HepG2 (cell line): ENCODE measurements around the gene DHX8. TPM values are rescaled to one million over a fixed set of nuclear protein-coding genes. Genes with fewer than 3 reads are reported as not detected.

Experiments
- AGO1 ChIP-seq: fragments of 200-400 bp; formaldehyde crosslinking; IDR thresholded peaks from 2 replicates; pipeline ENCODE4 v1.6.1; 2017; ENCODE audit warnings: mild to moderate bottlenecking, low read depth, low read length, moderate library complexity; ENCODE audit not compliant: poor library complexity, severe bottlenecking
- EP300 ChIP-seq, 3 experiments: sonication (generic) in 1 of 3; formaldehyde crosslinking in 1 of 3; IDR thresholded peaks; 2 replicates each; pipeline versions ENCODE4 v1.5.1 to v1.6.1; 2011 to 2020; ENCODE audit warnings: low read depth in 2 of 3, low read length in 2 of 3, borderline replicate concordance in 1 of 3, improper control_type of control experiment in 1 of 3, mild to moderate bottlenecking in 1 of 3, missing genetic modification reagents in 1 of 3, moderate library complexity in 1 of 3
- GABPB1 ChIP-seq: IDR thresholded peaks from 2 replicates; pipeline ENCODE4 v1.6.1; 2016; ENCODE audit warnings: mild to moderate bottlenecking, missing genetic modification reagents, moderate library complexity, missing compliant biosample characterization
- HBP1 ChIP-seq: IDR thresholded peaks from 2 replicates; pipeline ENCODE4 v1.6.1; 2016; ENCODE audit warnings: low read depth, control low read depth
- MTF1 ChIP-seq: sonication (generic); formaldehyde crosslinking; IDR thresholded peaks from 2 replicates; pipeline ENCODE4 v1.5.0; 2020; ENCODE audit warnings: missing genetic modification reagents
- NBN ChIP-seq: fragments of 450-650 bp; conservative IDR thresholded peaks from 2 replicates; pipeline ENCODE4 v1.6.1; 2017
- NFATC3 ChIP-seq: sonication (generic); formaldehyde crosslinking; IDR thresholded peaks from 2 replicates; pipeline ENCODE4 v1.5.1; 2020; ENCODE audit warnings: mild to moderate bottlenecking, missing genetic modification reagents
- SMARCE1 ChIP-seq: fragments of 450-650 bp; IDR thresholded peaks from 2 replicates; pipeline ENCODE4 v1.6.1; 2017; ENCODE audit warnings: borderline replicate concordance
- TARDBP ChIP-seq: sonication (generic); formaldehyde crosslinking; IDR thresholded peaks from 2 replicates; pipeline ENCODE4 v1.8.0; 2022; ENCODE audit warnings: mild to moderate bottlenecking, missing genetic modification reagents
- TCF7 ChIP-seq: sonication (generic); IDR thresholded peaks from 2 replicates; pipeline ENCODE4 v1.6.1; 2016; ENCODE audit warnings: antibody characterized with exemption, low read depth
- ZBTB8A ChIP-seq: sonication (generic); formaldehyde crosslinking; IDR thresholded peaks from 2 replicates; pipeline ENCODE4 v1.4.0; 2020; ENCODE audit warnings: mild to moderate bottlenecking, low read depth, missing genetic modification reagents, borderline replicate concordance
- ZFP37 ChIP-seq: sonication (generic); formaldehyde crosslinking; IDR thresholded peaks from 2 replicates; pipeline ENCODE4 v1.4.0; 2020; ENCODE audit warnings: missing genetic modification reagents, borderline replicate concordance
- ZFX ChIP-seq: sonication (generic); formaldehyde crosslinking; IDR thresholded peaks from 2 replicates; pipeline ENCODE4 v1.4.0; 2020; ENCODE audit warnings: mild to moderate bottlenecking, low read depth, missing genetic modification reagents, moderate library complexity
- ZNF160 ChIP-seq: sonication (generic); formaldehyde crosslinking; IDR thresholded peaks from 2 replicates; pipeline ENCODE4 v1.8.0; 2022; ENCODE audit warnings: mild to moderate bottlenecking, inconsistent platforms, missing genetic modification reagents
- ZNF296 ChIP-seq: sonication (generic); formaldehyde crosslinking; conservative IDR thresholded peaks from 2 replicates; pipeline ENCODE4 v1.5.0; 2020; ENCODE audit warnings: mild to moderate bottlenecking, missing genetic modification reagents
- ZNF34 ChIP-seq: sonication (generic); formaldehyde crosslinking; IDR thresholded peaks from 2 replicates; pipeline ENCODE4 v1.4.0; 2020; ENCODE audit warnings: mild to moderate bottlenecking, missing genetic modification reagents, borderline replicate concordance
- ZNF567 ChIP-seq: sonication (generic); formaldehyde crosslinking; IDR thresholded peaks from 2 replicates; pipeline ENCODE4 v1.8.1; 2023; ENCODE audit warnings: mild to moderate bottlenecking, missing genetic modification reagents, borderline replicate concordance
- ZNF576 ChIP-seq: sonication (generic); formaldehyde crosslinking; IDR thresholded peaks from 2 replicates; pipeline ENCODE4 v1.4.0; 2020; ENCODE audit warnings: mild to moderate bottlenecking, missing genetic modification reagents
- ZNF615 ChIP-seq: sonication (generic); formaldehyde crosslinking; IDR thresholded peaks from 2 replicates; pipeline ENCODE4 v1.5.0; 2020; ENCODE audit warnings: mild to moderate bottlenecking, missing genetic modification reagents, borderline replicate concordance
- ZNF629 ChIP-seq: sonication (generic); formaldehyde crosslinking; conservative IDR thresholded peaks from 2 replicates; pipeline ENCODE4 v1.5.0; 2020; ENCODE audit warnings: missing genetic modification reagents
- ZNF670 ChIP-seq: sonication (generic); formaldehyde crosslinking; IDR thresholded peaks from 2 replicates; pipeline ENCODE4 v1.8.0; 2022; ENCODE audit warnings: mild to moderate bottlenecking, missing genetic modification reagents, borderline replicate concordance
- ZSCAN21 ChIP-seq: sonication (generic); formaldehyde crosslinking; IDR thresholded peaks from 2 replicates; pipeline ENCODE4 v1.8.0; 2022; ENCODE audit warnings: mild to moderate bottlenecking, missing genetic modification reagents, moderate library complexity, borderline replicate concordance
- ZZZ3 ChIP-seq: sonication (generic); formaldehyde crosslinking; IDR thresholded peaks from 2 replicates; pipeline ENCODE4 v1.4.0; 2020; ENCODE audit warnings: missing genetic modification reagents, mild to moderate bottlenecking, borderline replicate concordance
- polyA plus RNA-seq, 8 experiments: library from polyadenylated mRNA; depleted of rRNA in 3 of 8; stranded (reverse) in 7 of 8; unstranded in 1 of 8; fragments of >200 nt; fragmentation: Illumina TruSeq in 4 of 8; extraction: Trizol in 4 of 8; gene quantifications; 2 replicates each; pipeline versions ENCODE4 v1.2.1 to v1.2.3, GENCODE V29; 2011 to 2016; ENCODE audit warnings: low read depth in 4 of 8, missing spikeins in 1 of 8, mixed read lengths in 1 of 8; ENCODE audit not compliant: insufficient read depth in 1 of 8
- total RNA-seq, 5 experiments: library from RNA; depleted of rRNA; stranded (reverse); fragments of >200 nt; fragmentation: Illumina TruSeq; extraction: Trizol; gene quantifications; 2 replicates each; pipeline ENCODE4 v1.2.3, GENCODE V29; 2016; ENCODE audit warnings: low read depth in 1 of 5
- TF ChIP-seq, protein P1 (sequence below): sonication (generic); formaldehyde crosslinking; IDR thresholded peaks from 2 replicates; pipeline ENCODE4 v1.8.1; 2023; ENCODE audit warnings: mild to moderate bottlenecking, missing genetic modification reagents, borderline replicate concordance
- TF ChIP-seq, protein P2 (sequence below): sonication (generic); formaldehyde crosslinking; IDR thresholded peaks from 2 replicates; pipeline ENCODE4 v1.4.0; 2020; ENCODE audit warnings: missing genetic modification reagents, low read depth, mild to moderate bottlenecking, borderline replicate concordance
- TF ChIP-seq, protein P3 (sequence below): sonication (generic); formaldehyde crosslinking; IDR thresholded peaks from 2 replicates; pipeline ENCODE4 v1.4.0; 2020; ENCODE audit warnings: missing genetic modification reagents; ENCODE audit errors: not compliant biosample characterization

Gene DHX8
- total and polyA plus RNA-seq, 2 of the 13 experiments (the other 11 are each of a cell fraction or from before 2014, with no cell fraction given): 24.8 to 48.9 TPM

DNA sequence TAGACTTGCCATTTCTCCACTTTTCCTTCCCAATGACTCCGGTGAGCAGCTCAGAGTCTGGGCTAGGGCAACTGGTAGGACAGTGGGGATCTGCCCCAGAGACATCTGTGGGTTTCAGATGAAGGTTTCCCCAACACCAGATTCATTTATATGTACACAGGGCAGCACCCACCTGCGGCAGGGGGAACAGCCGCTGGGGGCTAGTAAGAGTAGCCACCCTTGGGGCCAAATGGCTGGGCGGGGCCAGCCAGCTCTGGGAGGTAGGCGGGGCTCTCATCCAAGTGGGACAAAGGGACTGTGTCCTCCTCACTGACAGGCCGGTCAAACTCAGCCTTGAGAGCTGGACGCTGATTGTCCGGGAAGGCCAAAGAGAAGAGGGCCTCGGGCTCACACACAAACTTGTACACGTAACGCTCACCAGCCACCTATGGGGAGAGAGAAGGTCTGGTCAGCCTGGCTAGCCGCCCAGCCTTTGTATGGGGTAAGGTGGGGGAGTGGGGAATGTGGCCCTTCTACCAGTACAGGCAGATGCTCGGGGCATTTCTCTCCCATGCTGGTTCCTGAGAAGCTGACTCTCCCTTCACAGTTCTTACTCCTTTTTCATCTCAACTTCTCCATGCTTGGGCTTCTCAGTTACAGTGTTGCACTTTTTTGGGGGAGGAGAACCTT lies 44.7 kb downstream of the DHX8 start (continued):
- TF ChIP-seq ZNF160 (CRISPR knock-in tag) (peak; percentile 63; the same call in 1 of the 2 replicates), MTF1 (CRISPR knock-in tag) (no peak), ZNF576 (CRISPR knock-in tag) (no peak), ZNF296 (peak; percentile 47; the same call in 1 of the 2 replicates), GABPB1 (CRISPR knock-in tag) (peak; percentile 48), ZNF615 (CRISPR knock-in tag) (no peak), HBP1 (CRISPR knock-in tag) (peak; percentile 30; the same call in 1 of the 2 replicates), ZZZ3 (no peak), ZSCAN21 (CRISPR knock-in tag) (no peak; the same call in 1 of the 2 replicates), NBN (no peak), ZNF629 (no peak; the same call in 1 of the 2 replicates), AGO1 (no peak), ZFP37 (CRISPR knock-in tag) (no peak), NFATC3 (CRISPR knock-in tag) (no peak), ZFX (CRISPR knock-in tag) (peak; percentile 84), ZNF670 (CRISPR knock-in tag) (no peak), EP300 (IDR thresholded peaks at IDR 0.05; ENCODE audit: low read depth in 2 of 2, low read length in 2 of 2) (peak in 1 of 2 experiments; percentile 52; a peak in 2 of 4 replicates), EP300 (CRISPR knock-in tag; IDR thresholded peaks at IDR 0.05; ENCODE audit: borderline replicate concordance) (no peak; the same call in 1 of the 2 replicates), TCF7 (0 out of 2 replicates have a peak, but pooled peaks have one; percentile 14), TARDBP (CRISPR knock-in tag) (no peak), ZNF34 (CRISPR knock-in tag) (no peak; the same call in 1 of the 2 replicates), SMARCE1 (no peak), ZNF567 (CRISPR knock-in tag) (no peak), ZBTB8A (no peak)
- TF ChIP-seq, protein P1, sequence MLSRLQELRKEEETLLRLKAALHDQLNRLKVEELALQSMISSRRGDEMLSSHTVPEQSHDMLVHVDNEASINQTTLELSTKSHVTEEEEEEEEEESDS: no peak
- TF ChIP-seq, protein P2, sequence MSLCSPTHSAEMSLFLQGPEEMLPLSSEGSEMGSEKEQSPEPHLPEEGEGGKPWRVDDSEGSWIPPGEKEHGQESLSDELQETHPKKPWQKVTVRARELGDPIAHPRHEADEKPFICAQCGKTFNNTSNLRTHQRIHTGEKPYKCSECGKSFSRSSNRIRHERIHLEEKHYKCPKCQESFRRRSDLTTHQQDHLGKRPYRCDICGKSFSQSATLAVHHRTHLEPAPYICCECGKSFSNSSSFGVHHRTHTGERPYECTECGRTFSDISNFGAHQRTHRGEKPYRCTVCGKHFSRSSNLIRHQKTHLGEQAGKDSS (CRISPR knock-in tag): no peak
- TF ChIP-seq, protein P3, sequence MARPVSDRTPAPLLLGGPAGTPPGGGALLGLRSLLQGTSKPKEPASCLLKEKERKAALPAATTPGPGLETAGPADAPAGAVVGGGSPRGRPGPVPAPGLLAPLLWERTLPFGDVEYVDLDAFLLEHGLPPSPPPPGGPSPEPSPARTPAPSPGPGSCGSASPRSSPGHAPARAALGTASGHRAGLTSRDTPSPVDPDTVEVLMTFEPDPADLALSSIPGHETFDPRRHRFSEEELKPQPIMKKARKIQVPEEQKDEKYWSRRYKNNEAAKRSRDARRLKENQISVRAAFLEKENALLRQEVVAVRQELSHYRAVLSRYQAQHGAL: peak; percentile 43
